ENCODE data around the gene TXNDC8.
"Not testable (repeated sequence)": the region's sequence is repeated elsewhere in the genome, so short reads cannot be mapped to it uniquely, and the experiment has no call there.

TXNDC8 gene

GRCh38 chr9:110311978-110312377 is 25.7 kb downstream of the TXNDC8 start:
- H3K27me3 Mint-ChIP-seq (ENCODE audit: low read depth); H3K9me3 Mint-ChIP-seq; H3K27ac Mint-ChIP-seq; H3K4me3 Mint-ChIP-seq; H3K36me3 Mint-ChIP-seq (ENCODE audit: low read depth): not testable (repeated sequence)
- peaks cover 19% of the 10 kb centered on the region for H3K4me1 Mint-ChIP-seq (ENCODE audit: low read depth)

GRCh38 chr9:110309681-110310080 is 28.0 kb downstream of the TXNDC8 start:
- H3K27ac Mint-ChIP-seq, result no peak overlapping the region
- peaks cover 3% of the 10 kb centered on the region for H3K9me3 Mint-ChIP-seq
- H3K27me3 Mint-ChIP-seq (ENCODE audit: low read depth), result peaks cover 6% of the 10 kb centered on the region
- peaks cover 11% of the 10 kb centered on the region for H3K4me1 Mint-ChIP-seq (ENCODE audit: low read depth)
- H3K36me3 Mint-ChIP-seq (ENCODE audit: low read depth), result no peaks in the 10 kb centered on the region
- no peak overlapping the region for H3K4me3 Mint-ChIP-seq

- H3K36me3 Mint-ChIP-seq (ENCODE audit: low read depth), result no peaks in the 10 kb centered on the region
- H3K27ac Mint-ChIP-seq, result no peak overlapping the region
- H3K27me3 Mint-ChIP-seq (ENCODE audit: low read depth), result peaks cover 12% of the 10 kb centered on the region
- H3K4me3 Mint-ChIP-seq, result no peak overlapping the region
- peaks cover 11% of the 10 kb centered on the region for H3K4me1 Mint-ChIP-seq (ENCODE audit: low read depth)
- peaks cover 3% of the 10 kb centered on the region for H3K9me3 Mint-ChIP-seq
These were observed 29.0 kb downstream of the TXNDC8 start for GRCh38 chr9:110308633-110309038.

- Mint-ChIP-seq H3K4me3 (no peak overlapping the region), H3K27ac (no peak overlapping the region), H3K27me3 (ENCODE audit: low read depth) (peaks cover 17% of the 10 kb centered on the region), H3K36me3 (ENCODE audit: low read depth) (no peaks in the 10 kb centered on the region), H3K4me1 (ENCODE audit: low read depth) (peaks cover 11% of the 10 kb centered on the region), H3K9me3 (no peaks in the 10 kb centered on the region)
These were observed 30.5 kb downstream of the TXNDC8 start for GRCh38 chr9:110307191-110307590.

- Mint-ChIP-seq H3K9me3 (no peaks in the 10 kb centered on the region), H3K36me3 (ENCODE audit: low read depth) (no peaks in the 10 kb centered on the region), H3K27me3 (ENCODE audit: low read depth) (peaks cover 22% of the 10 kb centered on the region), H3K27ac (no peak overlapping the region), H3K4me3 (no peak overlapping the region), H3K4me1 (ENCODE audit: low read depth) (peaks cover 1% of the 10 kb centered on the region)
These were observed 34.5 kb downstream of the TXNDC8 start for GRCh38 chr9:110303133-110303532.

GRCh38 chr9:110298043-110298605 is 39.5 kb downstream of the TXNDC8 start:
- H3K27me3 Mint-ChIP-seq (ENCODE audit: low read depth), result peaks cover 9% of the 10 kb centered on the region

GRCh38 chr9:110293248-110293647 is 44.4 kb downstream of the TXNDC8 start:
- no peaks in the 10 kb centered on the region for H3K36me3 Mint-ChIP-seq (ENCODE audit: low read depth)

More at GRCh38 chr9:110298043-110298605, 39.5 kb downstream of the TXNDC8 start:
- no peaks in the 10 kb centered on the region for H3K9me3 Mint-ChIP-seq
- H3K27ac Mint-ChIP-seq, result no peak overlapping the region
- no peak overlapping the region for H3K4me3 Mint-ChIP-seq
- no peaks in the 10 kb centered on the region for H3K36me3 Mint-ChIP-seq (ENCODE audit: low read depth)
- no peaks in the 10 kb centered on the region for H3K4me1 Mint-ChIP-seq (ENCODE audit: low read depth)

GRCh38 chr9:110291921-110292557 is 45.6 kb downstream of the TXNDC8 start:
- Mint-ChIP-seq H3K4me1 (ENCODE audit: low read depth) (no peaks in the 10 kb centered on the region), H3K27me3 (ENCODE audit: low read depth) (no peaks in the 10 kb centered on the region), H3K36me3 (ENCODE audit: low read depth) (no peaks in the 10 kb centered on the region), H3K4me3 (no peak overlapping the region), H3K9me3 (no peaks in the 10 kb centered on the region), H3K27ac (no peak overlapping the region)

More at GRCh38 chr9:110293248-110293647, 44.4 kb downstream of the TXNDC8 start:
- Mint-ChIP-seq H3K27ac (no peak overlapping the region), H3K9me3 (no peaks in the 10 kb centered on the region), H3K4me1 (ENCODE audit: low read depth) (no peaks in the 10 kb centered on the region), H3K27me3 (ENCODE audit: low read depth) (no peaks in the 10 kb centered on the region), H3K4me3 (no peak overlapping the region)

- Mint-ChIP-seq H3K27ac (no peak overlapping the region), H3K4me1 (ENCODE audit: low read depth) (peaks cover 2% of the 10 kb centered on the region), H3K9me3 (no peaks in the 10 kb centered on the region), H3K36me3 (ENCODE audit: low read depth) (no peaks in the 10 kb centered on the region), H3K4me3 (no peak overlapping the region), H3K27me3 (ENCODE audit: low read depth) (no peaks in the 10 kb centered on the region)
These were observed 47.7 kb downstream of the TXNDC8 start for GRCh38 chr9:110290001-110290400.

- no peaks in the 10 kb centered on the region for H3K27me3 Mint-ChIP-seq (ENCODE audit: low read depth)
- no peak overlapping the region for H3K27ac Mint-ChIP-seq
- no peaks in the 10 kb centered on the region for H3K36me3 Mint-ChIP-seq (ENCODE audit: low read depth)
- H3K9me3 Mint-ChIP-seq, result no peaks in the 10 kb centered on the region
- H3K4me3 Mint-ChIP-seq, result no peak overlapping the region
- peaks cover 2% of the 10 kb centered on the region for H3K4me1 Mint-ChIP-seq (ENCODE audit: low read depth)
These were observed 49.2 kb downstream of the TXNDC8 start for GRCh38 chr9:110288503-110288902.

- Mint-ChIP-seq H3K36me3 (ENCODE audit: low read depth) (no peaks in the 10 kb centered on the region), H3K9me3 (no peaks in the 10 kb centered on the region), H3K4me3 (no peak overlapping the region), H3K4me1 (ENCODE audit: low read depth) (peaks cover 2% of the 10 kb centered on the region), H3K27ac (no peak overlapping the region), H3K27me3 (ENCODE audit: low read depth) (no peaks in the 10 kb centered on the region)
These were observed 50.4 kb downstream of the TXNDC8 start for GRCh38 chr9:110287289-110287680.

- Mint-ChIP-seq H3K9me3 (no peaks in the 10 kb centered on the region), H3K27me3 (ENCODE audit: low read depth) (no peaks in the 10 kb centered on the region), H3K4me3 (no peak overlapping the region), H3K36me3 (ENCODE audit: low read depth) (no peaks in the 10 kb centered on the region), H3K27ac (no peak overlapping the region), H3K4me1 (ENCODE audit: low read depth) (peaks cover 2% of the 10 kb centered on the region)
These were observed 53.3 kb downstream of the TXNDC8 start for GRCh38 chr9:110284211-110284844.

GRCh38 chr9:110283751-110284150 is 53.9 kb downstream of the TXNDC8 start:
- no peaks in the 10 kb centered on the region for H3K27me3 Mint-ChIP-seq (ENCODE audit: low read depth)
- peaks cover 2% of the 10 kb centered on the region for H3K4me1 Mint-ChIP-seq (ENCODE audit: low read depth)
- H3K9me3 Mint-ChIP-seq, result no peaks in the 10 kb centered on the region
- no peak overlapping the region for H3K4me3 Mint-ChIP-seq
- H3K27ac Mint-ChIP-seq, result no peak overlapping the region
- H3K36me3 Mint-ChIP-seq (ENCODE audit: low read depth), result no peaks in the 10 kb centered on the region

GRCh38 chr9:110282739-110283081 is 55.0 kb downstream of the TXNDC8 start:
- no peaks in the 10 kb centered on the region for H3K27me3 Mint-ChIP-seq (ENCODE audit: low read depth)
- H3K9me3 Mint-ChIP-seq, result no peaks in the 10 kb centered on the region
- H3K4me1 Mint-ChIP-seq (ENCODE audit: low read depth), result peaks cover 2% of the 10 kb centered on the region
- no peak overlapping the region for H3K27ac Mint-ChIP-seq
- no peak overlapping the region for H3K4me3 Mint-ChIP-seq
- no peaks in the 10 kb centered on the region for H3K36me3 Mint-ChIP-seq (ENCODE audit: low read depth)

GRCh38 chr9:110282018-110282738 is 55.5 kb downstream of the TXNDC8 start:
- H3K36me3 Mint-ChIP-seq (ENCODE audit: low read depth), result no peaks in the 10 kb centered on the region
- no peaks in the 10 kb centered on the region for H3K9me3 Mint-ChIP-seq
- H3K4me1 Mint-ChIP-seq (ENCODE audit: low read depth), result peaks cover 2% of the 10 kb centered on the region
- no peak overlapping the region for H3K27ac Mint-ChIP-seq
- no peaks in the 10 kb centered on the region for H3K27me3 Mint-ChIP-seq (ENCODE audit: low read depth)
- H3K4me3 Mint-ChIP-seq, result no peak overlapping the region
